ENCODE data around the gene FXR2.

Gene FXR2

DNA sequence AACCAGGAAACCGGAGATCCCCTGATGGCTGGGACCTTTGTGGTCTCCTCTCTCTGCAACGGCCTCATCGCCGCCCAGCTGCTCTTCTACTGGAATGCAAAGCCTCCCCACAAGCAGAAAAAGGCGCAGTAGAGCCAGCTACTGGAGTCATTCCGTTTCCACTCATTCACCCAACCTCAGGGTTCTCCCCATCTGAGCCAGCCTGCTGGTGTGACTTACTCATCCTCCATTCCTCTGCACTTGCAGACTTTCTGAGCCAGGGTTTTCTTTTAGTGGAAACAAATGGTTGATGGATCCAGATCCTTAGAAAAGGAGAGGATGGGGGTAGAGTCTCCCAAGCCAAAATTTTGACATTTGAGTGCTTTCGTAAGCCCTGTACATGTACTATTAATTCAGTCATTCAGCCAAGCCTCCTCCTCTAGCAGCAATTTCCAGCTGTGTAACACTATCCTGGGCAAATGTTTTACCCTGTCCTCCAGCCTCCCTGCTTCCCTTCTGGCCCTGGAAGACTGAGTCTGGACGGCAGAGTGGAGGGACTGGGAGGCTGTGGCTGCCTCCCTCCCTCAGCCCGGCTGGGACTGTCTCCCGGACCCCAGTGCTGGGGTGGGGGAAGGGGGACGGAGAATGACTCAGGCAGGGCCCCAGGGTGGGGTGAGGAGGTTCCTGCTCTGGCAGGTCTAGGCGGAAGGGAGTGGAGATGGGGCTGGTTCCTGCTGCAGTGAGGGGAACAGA is 27.1 kb downstream of the FXR2 start:
- Histone ChIP-seq H3K36me3 (ENCODE audit: control insufficient read depth, insufficient read depth, low read length) (peaks cover 28% of the 10 kb centered on the region), H3K27me3 (ENCODE audit: control insufficient read depth, insufficient read depth, low read length) (no peaks in the 10 kb centered on the region), H3K4me3 (ENCODE audit: low read depth, low read length) (peak overlapping the region; percentile 75; the same call in 1 of the 2 replicates), H3K9me3 (ENCODE audit: control insufficient read depth, insufficient read depth, low read depth, low read length) (no peaks in the 10 kb centered on the region), H3K9ac (ENCODE audit: low read length) (no peak overlapping the region), H3K4me1 (ENCODE audit: control insufficient read depth, insufficient read depth, low read length) (peaks cover 35% of the 10 kb centered on the region), H3K27ac (ENCODE audit: low read depth, low read length) (no peak overlapping the region)

DNA sequence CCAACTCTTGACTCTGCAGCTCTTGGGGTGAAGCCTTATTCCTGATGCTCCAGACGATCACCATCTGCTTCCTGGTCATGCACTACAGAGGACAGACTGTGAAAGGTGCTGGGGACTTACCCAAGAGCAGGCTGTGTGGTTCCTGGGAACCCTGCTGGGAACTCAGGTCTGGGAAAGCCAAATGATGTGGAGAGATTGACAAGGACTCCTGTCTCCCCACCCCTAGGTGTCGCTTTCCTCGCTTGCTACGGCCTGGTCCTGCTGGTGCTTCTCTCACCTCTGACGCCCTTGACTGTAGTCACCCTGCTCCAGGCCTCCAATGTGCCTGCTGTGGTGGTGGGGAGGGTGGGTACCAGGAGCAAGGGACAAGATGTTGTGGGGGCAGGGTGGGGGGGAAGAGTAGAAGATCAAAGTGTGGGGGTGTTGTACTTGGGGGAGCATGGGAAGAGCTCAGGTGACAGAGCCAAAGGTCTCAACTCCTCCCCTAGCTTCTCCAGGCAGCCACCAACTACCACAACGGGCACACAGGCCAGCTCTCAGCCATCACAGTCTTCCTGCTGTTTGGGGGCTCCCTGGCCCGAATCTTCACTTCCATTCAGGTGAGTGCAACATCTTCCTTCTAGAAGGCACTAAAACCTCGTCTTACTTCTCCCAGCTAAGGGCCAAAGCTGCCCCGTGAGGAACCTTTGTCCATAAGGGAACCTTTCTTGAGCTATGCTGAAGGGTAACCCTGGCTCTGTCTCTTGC is 27.9 kb downstream of the FXR2 start:
- H3K36me3 ChIP-seq (ENCODE audit: control insufficient read depth, insufficient read depth, low read length), result peaks cover 21% of the 10 kb centered on the region
- H3K4me3 ChIP-seq (ENCODE audit: low read depth, low read length), result no peak overlapping the region
- H3K9me3 ChIP-seq (ENCODE audit: control insufficient read depth, insufficient read depth, low read depth, low read length), result no peaks in the 10 kb centered on the region
- peaks cover 41% of the 10 kb centered on the region for H3K4me1 ChIP-seq (ENCODE audit: control insufficient read depth, insufficient read depth, low read length)
- no peak overlapping the region for H3K27ac ChIP-seq (ENCODE audit: low read depth, low read length)
- no peak overlapping the region for H3K9ac ChIP-seq (ENCODE audit: low read length)
- H3K27me3 ChIP-seq (ENCODE audit: control insufficient read depth, insufficient read depth, low read length), result no peaks in the 10 kb centered on the region

DNA sequence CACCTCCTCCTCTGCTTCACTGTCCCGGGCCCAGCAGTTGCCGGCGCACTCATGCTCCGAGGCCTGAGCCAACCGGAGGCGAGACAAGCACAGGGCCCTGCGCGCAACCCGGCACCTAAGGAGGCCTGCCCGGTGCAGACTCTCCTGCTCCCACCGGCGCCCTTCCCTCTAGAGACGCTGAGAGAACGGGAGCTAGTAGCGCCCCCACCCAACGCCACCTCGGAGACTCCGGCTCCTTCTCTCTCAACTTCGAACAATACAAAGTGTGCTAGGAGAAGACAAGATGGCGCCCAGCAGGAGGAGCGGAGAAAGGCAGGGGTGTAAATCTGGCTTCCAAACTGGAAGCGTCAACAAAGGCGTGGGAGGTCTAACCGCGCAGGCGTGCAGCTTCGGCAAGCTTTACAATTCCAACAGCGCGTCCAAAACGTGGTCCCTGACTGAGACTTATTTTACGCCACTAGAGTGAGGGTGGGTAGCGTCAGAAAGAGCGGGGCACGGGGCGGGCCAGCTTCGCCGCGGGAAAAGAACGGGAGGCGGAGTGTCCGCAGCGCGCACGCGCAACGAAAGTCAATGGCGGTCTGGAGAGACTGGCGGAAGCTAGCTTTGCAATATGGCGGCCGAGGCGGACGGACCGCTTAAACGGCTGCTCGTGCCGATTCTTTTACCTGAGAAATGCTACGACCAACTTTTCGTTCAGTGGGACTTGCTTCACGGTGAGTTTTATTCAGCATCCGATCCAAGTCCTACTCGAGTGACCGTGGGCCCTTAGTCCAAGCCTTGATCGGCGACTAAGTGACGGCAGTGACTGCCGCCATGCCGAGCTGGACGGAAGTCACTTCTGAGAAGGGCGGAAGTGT is 31.2 kb downstream of the FXR2 start, which contains the start of gene MPDU1:
MPDU1 (plus strand) TSS at position 600 of the 857 bp plus-strand sequence; CDS start at position 611, 11 bp downstream.
- peak within 1 kb of the TSS; percentile 99 for H3K27ac ChIP-seq (ENCODE audit: low read depth, low read length)
- peak within 1 kb of the TSS; percentile 98 for H3K9ac ChIP-seq (ENCODE audit: low read length)
- peaks cover 23% of the 10 kb centered on the region for H3K4me1 ChIP-seq (ENCODE audit: control insufficient read depth, insufficient read depth, low read length)
- H3K27me3 ChIP-seq (ENCODE audit: control insufficient read depth, insufficient read depth, low read length), result no peaks in the 10 kb centered on the region
- H3K9me3 ChIP-seq (ENCODE audit: control insufficient read depth, insufficient read depth, low read depth, low read length), result no peaks in the 10 kb centered on the region
- H3K4me3 ChIP-seq (ENCODE audit: low read depth, low read length), result peak within 1 kb of the TSS; percentile 88
- peaks cover 29% of the 10 kb centered on the region for H3K36me3 ChIP-seq (ENCODE audit: control insufficient read depth, insufficient read depth, low read length)

DNA sequence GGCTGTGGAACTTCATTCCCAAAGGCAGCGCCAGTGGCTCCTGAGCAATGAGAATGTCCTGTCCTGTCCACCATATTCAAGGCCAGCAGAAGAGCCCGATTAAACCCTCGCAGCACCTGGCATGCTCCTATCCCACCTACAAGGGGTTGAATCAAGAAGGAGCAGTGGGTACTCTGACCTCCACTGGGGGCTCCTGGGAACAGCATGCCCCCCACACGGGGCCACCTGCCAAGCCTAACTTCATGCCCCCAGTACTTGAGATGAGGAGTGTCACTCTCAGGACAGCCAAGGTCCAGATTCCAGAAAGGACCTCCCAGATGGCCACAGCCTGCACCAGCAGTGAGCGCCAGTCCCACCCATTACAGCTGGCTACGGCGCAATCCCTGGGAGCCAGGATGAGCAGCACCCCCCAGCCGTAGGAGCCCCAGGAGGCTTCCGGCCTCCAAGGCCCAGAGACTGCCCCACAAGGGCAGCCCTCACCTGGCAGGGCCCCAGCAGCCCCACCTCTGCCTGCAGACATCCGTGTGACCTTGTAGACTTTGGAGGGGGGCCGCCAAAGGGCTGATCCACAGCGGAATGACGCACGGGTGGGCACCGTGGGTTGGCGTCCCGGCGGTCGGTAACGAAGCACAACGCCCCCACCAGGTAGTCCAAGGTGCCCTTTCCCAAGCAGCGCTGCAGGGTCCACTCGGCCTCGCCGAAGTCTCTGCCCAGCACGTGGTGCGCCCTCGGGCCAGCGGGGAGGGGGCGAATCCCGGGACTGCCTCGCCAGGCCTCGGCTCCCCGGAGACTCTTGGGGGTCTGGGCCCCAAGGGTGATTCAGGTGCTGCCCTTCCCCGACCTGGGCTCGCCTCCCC is 32.1 kb downstream of the FXR2 start:
- Histone ChIP-seq H3K9me3 (ENCODE audit: control insufficient read depth, insufficient read depth, low read depth, low read length) (no peaks in the 10 kb centered on the region), H3K4me3 (ENCODE audit: low read depth, low read length) (peak overlapping the region; percentile 88), H3K9ac (ENCODE audit: low read length) (peak overlapping the region; percentile 98), H3K27me3 (ENCODE audit: control insufficient read depth, insufficient read depth, low read length) (no peaks in the 10 kb centered on the region), H3K27ac (ENCODE audit: low read depth, low read length) (peak overlapping the region; percentile 99), H3K36me3 (ENCODE audit: control insufficient read depth, insufficient read depth, low read length) (peaks cover 35% of the 10 kb centered on the region), H3K4me1 (ENCODE audit: control insufficient read depth, insufficient read depth, low read length) (peaks cover 15% of the 10 kb centered on the region)

DNA sequence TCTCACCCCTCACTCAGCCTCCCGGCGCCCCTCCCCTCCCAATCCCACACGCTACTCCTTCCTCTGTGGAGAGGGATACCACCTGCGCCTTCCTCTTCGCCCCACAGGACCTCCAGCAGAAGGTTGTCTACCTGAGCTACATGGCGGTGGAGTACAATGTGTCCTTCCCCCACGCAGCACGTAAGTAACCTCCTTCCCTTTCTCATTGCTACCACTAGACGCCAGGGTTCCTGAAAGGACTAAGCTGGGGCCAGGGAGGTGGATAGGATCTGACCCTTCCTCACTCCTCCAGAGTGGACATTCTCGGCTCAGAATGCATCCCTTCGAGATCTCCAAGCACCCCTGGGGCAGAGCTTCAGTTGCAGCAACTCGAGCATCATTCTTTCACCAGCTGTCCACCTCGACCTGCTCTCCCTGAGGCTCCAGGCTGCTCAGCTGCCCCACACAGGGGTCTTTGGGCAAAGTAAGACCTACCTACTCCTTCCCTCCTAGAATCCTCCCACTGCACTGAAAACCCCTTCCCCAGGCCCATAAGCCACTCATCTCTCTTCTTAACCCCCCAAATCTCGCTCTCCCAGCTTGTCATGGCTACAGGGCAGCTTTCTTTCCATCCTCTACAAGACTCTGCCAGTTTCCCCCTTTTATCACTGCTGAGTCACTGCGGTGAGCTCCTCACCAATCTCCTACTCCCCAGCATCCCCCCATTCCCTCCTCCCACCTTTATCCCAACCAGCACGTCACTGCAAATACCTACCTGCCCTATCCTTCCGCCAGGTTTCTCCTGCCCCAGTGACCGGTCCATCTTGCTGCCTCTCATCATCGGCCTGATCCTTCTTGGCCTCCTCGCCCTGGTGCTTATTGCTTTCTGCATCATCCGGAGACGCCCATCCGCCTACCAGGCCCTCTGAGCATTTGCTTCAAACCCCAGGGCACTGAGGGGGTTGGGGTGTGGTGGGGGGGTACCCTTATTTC is 33.8 kb downstream of the FXR2 start:
- Histone ChIP-seq H3K4me3 (ENCODE audit: low read depth, low read length) (no peak overlapping the region), H3K9me3 (ENCODE audit: control insufficient read depth, insufficient read depth, low read depth, low read length) (no peaks in the 10 kb centered on the region), H3K9ac (ENCODE audit: low read length) (no peak overlapping the region), H3K27me3 (ENCODE audit: control insufficient read depth, insufficient read depth, low read length) (no peaks in the 10 kb centered on the region), H3K36me3 (ENCODE audit: control insufficient read depth, insufficient read depth, low read length) (peaks cover 41% of the 10 kb centered on the region), H3K27ac (ENCODE audit: low read depth, low read length) (no peak overlapping the region), H3K4me1 (ENCODE audit: control insufficient read depth, insufficient read depth, low read length) (peaks cover 15% of the 10 kb centered on the region)

DNA sequence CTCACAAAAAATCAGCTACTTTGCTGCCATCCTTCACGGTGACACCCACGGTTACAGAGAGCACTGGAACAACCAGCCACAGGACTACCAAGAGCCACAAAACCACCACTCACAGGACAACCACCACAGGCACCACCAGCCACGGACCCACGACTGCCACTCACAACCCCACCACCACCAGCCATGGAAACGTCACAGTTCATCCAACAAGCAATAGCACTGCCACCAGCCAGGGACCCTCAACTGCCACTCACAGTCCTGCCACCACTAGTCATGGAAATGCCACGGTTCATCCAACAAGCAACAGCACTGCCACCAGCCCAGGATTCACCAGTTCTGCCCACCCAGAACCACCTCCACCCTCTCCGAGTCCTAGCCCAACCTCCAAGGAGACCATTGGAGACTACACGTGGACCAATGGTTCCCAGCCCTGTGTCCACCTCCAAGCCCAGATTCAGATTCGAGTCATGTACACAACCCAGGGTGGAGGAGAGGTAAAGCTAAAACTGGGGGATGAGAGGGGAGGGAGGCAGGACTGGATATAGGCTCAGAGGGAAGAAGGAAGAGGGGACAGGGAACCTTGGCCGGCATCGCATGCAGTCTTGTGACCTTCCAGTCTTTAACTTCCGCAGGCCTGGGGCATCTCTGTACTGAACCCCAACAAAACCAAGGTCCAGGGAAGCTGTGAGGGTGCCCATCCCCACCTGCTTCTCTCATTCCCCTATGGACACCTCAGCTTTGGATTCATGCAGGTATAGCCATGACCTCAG is 34.7 kb downstream of the FXR2 start:
- Histone ChIP-seq H3K36me3 (ENCODE audit: control insufficient read depth, insufficient read depth, low read length) (peaks cover 49% of the 10 kb centered on the region), H3K9ac (ENCODE audit: low read length) (no peak overlapping the region), H3K4me3 (ENCODE audit: low read depth, low read length) (no peak overlapping the region)

DNA sequence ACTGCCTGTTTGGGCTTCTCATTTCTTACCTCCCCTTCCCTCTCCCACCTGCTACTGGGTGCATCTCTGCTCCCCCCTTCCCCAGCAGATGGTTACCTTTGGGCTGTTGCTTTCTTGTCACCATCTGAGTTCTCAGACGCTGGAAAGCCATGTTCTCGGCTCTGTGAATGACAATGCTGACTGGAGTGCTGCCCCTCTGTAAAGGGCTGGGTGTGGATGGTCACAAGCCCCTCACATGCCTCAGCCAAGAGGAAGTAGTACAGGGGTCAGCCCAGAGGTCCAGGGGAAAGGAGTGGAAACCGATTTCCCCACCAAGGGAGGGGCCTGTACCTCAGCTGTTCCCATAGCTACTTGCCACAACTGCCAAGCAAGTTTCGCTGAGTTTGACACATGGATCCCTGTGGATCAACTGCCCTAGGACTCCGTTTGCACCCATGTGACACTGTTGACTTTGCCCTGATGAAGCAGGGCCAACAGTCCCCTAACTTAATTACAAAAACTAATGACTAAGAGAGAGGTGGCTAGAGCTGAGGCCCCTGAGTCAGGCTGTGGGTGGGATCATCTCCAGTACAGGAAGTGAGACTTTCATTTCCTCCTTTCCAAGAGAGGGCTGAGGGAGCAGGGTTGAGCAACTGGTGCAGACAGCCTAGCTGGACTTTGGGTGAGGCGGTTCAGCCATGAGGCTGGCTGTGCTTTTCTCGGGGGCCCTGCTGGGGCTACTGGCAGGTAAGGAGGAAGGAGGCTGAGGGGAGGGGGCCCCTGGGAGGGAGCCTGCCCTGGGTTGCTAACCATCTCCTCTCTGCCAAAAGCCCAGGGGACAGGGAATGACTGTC is 35.5 kb downstream of the FXR2 start, which contains the start of gene CD68:
CD68 (plus strand) TSS at position 638 of the 833 bp plus-strand sequence; CDS start at position 678, 40 bp downstream.
- no peak within 1 kb of the TSS for H3K9ac ChIP-seq (ENCODE audit: low read length)
- H3K4me1 ChIP-seq (ENCODE audit: control insufficient read depth, insufficient read depth, low read length), result peaks cover 25% of the 10 kb centered on the region
- peaks cover 57% of the 10 kb centered on the region for H3K36me3 ChIP-seq (ENCODE audit: control insufficient read depth, insufficient read depth, low read length)
- no peak within 1 kb of the TSS for H3K27ac ChIP-seq (ENCODE audit: low read depth, low read length)
- no peaks in the 10 kb centered on the region for H3K27me3 ChIP-seq (ENCODE audit: control insufficient read depth, insufficient read depth, low read length)
- no peaks in the 10 kb centered on the region for H3K9me3 ChIP-seq (ENCODE audit: control insufficient read depth, insufficient read depth, low read depth, low read length)
- H3K4me3 ChIP-seq (ENCODE audit: low read depth, low read length), result no peak within 1 kb of the TSS

More for the DNA sequence above, 34.7 kb downstream of the FXR2 start:
- Histone ChIP-seq H3K27ac (ENCODE audit: low read depth, low read length) (no peak overlapping the region), H3K27me3 (ENCODE audit: control insufficient read depth, insufficient read depth, low read length) (no peaks in the 10 kb centered on the region), H3K9me3 (ENCODE audit: control insufficient read depth, insufficient read depth, low read depth, low read length) (no peaks in the 10 kb centered on the region), H3K4me1 (ENCODE audit: control insufficient read depth, insufficient read depth, low read length) (peaks cover 19% of the 10 kb centered on the region)

DNA sequence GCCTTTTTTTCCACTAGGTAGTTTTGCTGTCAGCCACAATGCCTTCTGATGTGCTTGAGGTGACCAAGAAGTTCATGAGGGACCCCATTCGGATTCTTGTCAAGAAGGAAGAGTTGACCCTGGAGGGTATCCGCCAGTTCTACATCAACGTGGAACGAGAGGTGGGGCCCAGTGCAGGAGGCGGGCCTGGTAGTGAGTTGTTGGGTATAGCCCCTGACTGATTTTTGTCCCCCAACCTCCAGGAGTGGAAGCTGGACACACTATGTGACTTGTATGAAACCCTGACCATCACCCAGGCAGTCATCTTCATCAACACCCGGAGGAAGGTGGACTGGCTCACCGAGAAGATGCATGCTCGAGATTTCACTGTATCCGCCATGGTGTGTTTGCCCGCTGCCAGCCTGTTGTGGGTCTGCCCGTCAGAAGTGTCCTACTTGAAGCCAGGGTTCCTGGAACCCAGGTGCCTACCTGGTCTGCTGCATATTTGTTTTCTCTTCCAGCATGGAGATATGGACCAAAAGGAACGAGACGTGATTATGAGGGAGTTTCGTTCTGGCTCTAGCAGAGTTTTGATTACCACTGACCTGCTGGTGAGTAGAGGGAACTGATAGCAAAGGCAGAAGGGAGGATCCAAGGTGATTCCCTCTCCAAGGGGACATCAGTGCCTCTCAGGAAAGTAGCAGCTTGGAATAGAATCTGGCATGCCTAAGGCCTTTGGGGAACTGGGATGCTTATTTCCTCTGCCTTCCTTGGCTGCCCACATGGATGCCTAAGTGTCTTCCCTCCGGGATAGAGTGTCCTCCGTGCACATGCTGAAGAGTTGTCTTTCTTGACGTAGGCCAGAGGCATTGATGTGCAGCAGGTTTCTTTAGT is 37.1 kb downstream of the FXR2 start:
- H3K4me1 ChIP-seq (ENCODE audit: control insufficient read depth, insufficient read depth, low read length), result peaks cover 16% of the 10 kb centered on the region
- no peaks in the 10 kb centered on the region for H3K27me3 ChIP-seq (ENCODE audit: control insufficient read depth, insufficient read depth, low read length)
- no peak overlapping the region for H3K9ac ChIP-seq (ENCODE audit: low read length)
- H3K4me3 ChIP-seq (ENCODE audit: low read depth, low read length), result no peak overlapping the region
- H3K9me3 ChIP-seq (ENCODE audit: control insufficient read depth, insufficient read depth, low read depth, low read length), result no peaks in the 10 kb centered on the region
- H3K36me3 ChIP-seq (ENCODE audit: control insufficient read depth, insufficient read depth, low read length), result peaks cover 70% of the 10 kb centered on the region
- no peak overlapping the region for H3K27ac ChIP-seq (ENCODE audit: low read depth, low read length)

Data from HUES6 (cell line).